HG03135 (cell line): ENCODE results near the gene PHACTR3.
"Not testable (repeated sequence)": the region's sequence is repeated elsewhere in the genome, so short reads cannot be mapped to it uniquely, and the experiment has no call there.

Source experiments
- ATAC-seq: cut with Tn5 transposase; IDR thresholded peaks from one replicate; pipeline ENCODE4 v1.9.1; 2021; ENCODE audit warnings: mild to moderate bottlenecking, moderate library complexity; ENCODE audit not compliant: unreplicated experiment

PHACTR3 gene

GRCh38 chr20:59618131-59618530, 13.8 kb downstream of the PHACTR3 start:
- no peak for ATAC-seq

GRCh38 chr20:59618585-59618984, 14.2 kb downstream of the PHACTR3 start:
- ATAC-seq = not testable (repeated sequence)

- ATAC-seq = no peak
These were observed 16.6 kb downstream of the PHACTR3 start for GRCh38 chr20:59620860-59621505.

- ATAC-seq = no peak
These were observed 18.2 kb downstream of the PHACTR3 start for GRCh38 chr20:59622496-59622895.

- no peak for ATAC-seq
These were observed 18.8 kb downstream of the PHACTR3 start for GRCh38 chr20:59623133-59623532.

- no peak for ATAC-seq
These were observed 19.2 kb downstream of the PHACTR3 start for GRCh38 chr20:59623583-59623982.

DNA sequence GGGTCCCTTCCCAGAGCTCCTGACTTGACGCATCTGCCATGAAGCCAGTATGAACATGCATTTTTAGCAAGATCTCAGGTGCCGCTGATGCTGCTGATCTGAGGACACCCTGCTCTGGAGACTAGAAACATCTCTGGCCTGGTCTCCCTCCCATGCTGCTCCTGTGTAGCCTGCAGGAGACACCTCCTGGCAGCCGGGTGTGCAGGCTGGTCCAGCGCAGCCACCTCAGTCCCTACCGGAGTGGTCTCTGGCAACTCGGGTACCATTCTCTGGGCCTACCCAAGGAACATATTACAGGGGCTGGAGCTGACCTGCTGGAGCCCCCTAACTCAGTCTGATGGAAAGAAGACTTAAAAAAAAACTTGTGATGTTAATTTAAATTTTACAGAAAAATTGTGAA, 20.1 kb downstream of the PHACTR3 start:
- ATAC-seq = no peak

DNA sequence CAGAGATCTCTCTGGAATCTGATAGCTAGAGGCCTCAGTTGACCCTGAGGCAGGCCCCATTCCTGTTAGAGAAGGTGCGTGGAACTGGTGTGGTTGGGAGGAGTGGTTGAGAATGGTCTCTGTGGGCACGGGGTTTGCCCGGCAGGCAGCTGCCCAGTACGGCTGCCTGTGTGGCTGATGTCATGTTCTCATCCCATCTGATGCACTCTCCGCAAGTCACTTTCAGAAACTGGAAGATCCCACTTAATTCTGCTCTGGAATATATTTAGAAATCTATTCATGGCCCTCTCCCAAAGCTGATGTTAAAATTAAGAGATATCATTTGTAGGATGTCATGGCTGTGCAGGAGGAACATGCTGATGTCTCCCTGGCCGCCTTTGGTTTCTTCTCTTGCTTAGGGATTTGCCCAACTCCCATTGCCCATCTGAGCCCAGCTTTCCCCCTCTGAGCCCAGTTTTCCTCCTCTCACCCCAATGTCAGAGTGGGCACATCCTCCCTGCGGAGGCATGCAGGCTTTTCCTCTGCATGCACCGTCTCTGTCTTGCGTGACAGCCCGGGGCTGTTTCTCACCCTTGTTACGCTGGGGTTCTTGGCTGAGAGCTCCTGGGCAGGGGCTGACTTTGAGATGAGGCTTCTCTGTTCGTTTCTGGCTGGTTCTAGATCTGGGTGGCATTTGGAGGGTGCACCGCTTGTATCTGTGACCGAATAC, 21.0 kb downstream of the PHACTR3 start:
- ATAC-seq = no peak

GRCh38 chr20:59627298-59627697, 23.0 kb downstream of the PHACTR3 start:
- no peak for ATAC-seq

GRCh38 chr20:59628171-59628570, 23.8 kb downstream of the PHACTR3 start:
- ATAC-seq = no peak

- no peak for ATAC-seq
These were observed 25.1 kb downstream of the PHACTR3 start for GRCh38 chr20:59629141-59630045.

DNA sequence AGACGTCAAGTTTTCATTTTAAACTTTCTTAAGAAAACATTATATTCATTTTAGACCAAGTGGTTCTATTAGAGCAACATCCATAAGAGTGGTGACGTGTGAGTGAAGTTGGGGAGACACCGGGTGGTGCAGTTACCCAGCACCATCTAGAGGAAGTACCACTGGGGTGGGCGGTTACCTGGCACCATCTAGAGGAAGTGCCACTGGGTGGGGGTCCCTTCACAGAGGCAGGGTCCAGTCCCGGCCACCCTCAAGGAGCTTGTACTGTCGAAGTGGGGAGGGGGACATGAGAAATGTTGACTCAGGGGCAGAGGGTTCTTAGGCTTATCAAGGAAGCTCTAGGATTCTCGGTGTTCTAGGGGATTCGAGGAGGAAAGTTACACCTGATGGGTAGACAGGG, 26.2 kb downstream of the PHACTR3 start:
- ATAC-seq = no peak

GRCh38 chr20:59631751-59632540, 27.6 kb downstream of the PHACTR3 start:
- ATAC-seq = no peak

- ATAC-seq = no peak
These were observed 28.3 kb downstream of the PHACTR3 start for GRCh38 chr20:59632541-59633113.

DNA sequence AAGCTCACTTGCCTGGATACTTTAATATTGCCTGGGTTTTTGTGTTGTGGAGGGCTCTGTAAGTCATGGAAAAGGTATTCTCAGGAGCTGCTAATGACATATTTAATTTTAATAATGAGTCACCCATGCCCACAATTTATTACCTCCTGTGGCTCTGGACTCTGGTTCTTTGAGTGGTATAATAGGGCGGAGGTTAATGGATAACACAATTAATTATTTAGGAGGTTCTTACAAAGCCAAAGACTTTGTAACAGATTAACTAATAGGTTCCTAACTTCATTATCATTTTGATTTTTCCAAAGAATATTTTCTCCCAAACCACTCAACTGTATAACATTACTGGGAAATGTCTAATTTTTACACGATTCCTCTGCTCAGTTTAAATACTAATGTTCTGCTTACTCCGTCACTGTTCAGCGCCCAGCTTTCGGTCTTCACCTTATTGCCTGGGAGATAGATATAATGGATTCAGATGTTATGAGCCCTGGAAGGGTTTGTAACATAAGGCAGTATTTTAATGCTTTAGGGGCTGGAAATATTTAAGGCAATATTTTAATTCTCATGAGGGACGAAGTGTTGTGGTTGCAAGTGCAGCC, 29.4 kb downstream of the PHACTR3 start:
- no peak for ATAC-seq

DNA sequence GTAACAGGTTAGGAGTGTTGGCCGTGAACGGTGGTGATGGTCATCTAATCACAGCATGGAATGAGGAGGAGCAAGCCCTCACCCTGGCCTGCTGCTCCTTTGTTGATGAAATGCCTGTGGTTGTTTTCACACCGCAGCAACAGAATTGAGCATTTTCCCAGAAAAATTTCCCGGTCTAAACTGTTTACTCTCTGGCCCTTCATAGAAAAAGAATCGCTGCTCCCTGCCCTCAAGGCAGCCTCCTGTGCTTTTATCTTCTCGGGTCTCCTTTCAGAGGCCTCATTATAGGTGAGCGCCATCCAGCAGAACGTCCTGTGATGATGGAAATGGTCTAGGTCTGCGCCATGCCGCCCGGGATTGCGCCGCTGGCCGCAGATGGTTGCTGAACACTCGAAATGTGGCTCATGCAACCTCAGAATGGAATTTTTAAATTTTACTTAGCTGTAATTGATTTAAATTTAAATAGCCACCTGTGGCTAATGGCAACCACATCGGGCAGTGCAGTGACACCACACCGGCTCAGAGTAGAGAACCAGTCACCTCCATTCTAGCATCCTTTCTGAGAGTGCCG, 30.2 kb downstream of the PHACTR3 start:
- no peak for ATAC-seq

GRCh38 chr20:59636766-59637370, 32.5 kb downstream of the PHACTR3 start:
- no peak for ATAC-seq

GRCh38 chr20:59640267-59640666, 35.9 kb downstream of the PHACTR3 start:
- ATAC-seq = no peak

DNA sequence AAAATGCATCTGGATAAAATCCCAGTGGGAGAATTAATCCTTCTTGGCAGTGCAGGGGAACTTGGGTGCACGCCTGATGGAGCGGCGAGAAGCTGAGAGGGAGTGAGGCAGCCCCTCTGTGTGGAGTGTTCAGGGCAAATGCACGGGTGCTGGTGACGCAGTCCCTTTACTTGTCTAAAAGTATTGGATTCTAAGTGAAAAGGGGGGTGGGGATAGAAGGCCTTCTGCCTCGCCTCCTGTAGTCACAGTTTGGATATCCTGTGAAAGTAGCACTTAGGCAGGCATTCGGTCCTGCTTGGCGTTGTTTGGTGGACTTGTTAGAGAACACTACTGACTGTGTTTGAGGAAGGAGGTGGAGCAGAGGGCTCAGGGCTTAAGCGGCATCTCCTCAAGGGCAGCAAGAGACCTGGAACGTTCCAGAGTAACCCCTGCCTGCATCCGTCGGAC, 39.3 kb downstream of the PHACTR3 start:
- no peak for ATAC-seq
